GM04503 (cell line): ENCODE measurements around the gene SPTBN5.

Experiments
- DNase-seq: peaks from one replicate; pipeline ENCODE4 v3.0.0-alpha.2; 2012; ENCODE audit warnings: low read depth

Gene SPTBN5

DNA sequence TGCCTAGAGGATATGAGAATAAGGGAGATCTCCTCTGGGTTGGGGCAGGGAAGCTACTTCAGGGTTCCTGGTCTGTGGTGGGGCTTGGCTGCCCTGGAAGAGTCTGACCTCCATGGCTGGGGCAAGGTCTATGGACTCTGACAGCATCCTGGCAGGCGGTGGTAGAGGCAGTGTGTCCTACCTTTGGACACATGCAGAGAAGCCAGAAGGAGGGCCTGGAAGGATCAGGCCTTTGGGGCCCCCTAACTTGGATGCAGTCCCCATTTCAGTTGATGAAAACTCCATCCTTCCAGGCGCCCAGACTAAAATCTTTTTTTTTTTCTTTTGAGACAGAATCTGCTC lies 10.4 kb downstream of the SPTBN5 start:
- no peak for DNase-seq

DNA sequence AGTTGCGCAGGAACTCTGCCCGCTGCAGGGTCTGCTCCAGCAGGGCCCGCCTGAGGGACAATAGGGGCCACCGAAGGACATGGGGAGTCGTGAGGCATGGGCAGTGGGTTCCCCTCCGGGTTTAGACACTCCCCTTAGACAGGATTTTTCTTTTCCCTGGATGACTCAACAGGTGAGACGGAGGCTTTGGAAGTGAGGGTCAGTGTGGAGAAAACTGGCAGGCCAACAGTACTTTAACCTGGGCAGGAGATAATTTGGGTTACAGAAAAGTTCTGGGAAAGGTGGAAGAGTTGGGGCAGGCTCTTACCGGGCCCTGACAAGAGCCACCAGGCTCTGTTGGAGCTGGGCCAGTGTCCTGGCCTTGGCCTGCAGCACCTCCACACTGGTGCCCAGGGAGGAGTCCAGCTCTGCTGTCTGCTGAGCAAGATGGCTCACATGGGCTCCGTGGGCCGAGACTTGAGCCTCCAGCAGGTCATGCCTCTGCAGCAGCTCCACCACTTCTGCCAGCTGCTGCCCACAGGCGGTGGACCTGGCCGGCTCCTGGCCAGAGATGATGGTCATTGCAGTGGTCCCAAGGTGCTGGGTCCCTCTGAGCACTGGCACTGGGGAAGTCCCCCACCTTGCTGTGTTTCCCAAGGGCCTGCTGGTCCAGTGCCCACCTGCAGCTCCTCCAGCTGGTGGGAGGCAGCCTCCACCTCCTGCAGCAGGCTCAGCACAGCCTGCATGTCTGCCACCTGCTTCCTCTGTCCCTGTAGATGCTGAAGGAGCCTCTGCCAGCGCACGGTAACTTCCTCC lies 11.0 kb downstream of the SPTBN5 start:
- no peak for DNase-seq

DNA sequence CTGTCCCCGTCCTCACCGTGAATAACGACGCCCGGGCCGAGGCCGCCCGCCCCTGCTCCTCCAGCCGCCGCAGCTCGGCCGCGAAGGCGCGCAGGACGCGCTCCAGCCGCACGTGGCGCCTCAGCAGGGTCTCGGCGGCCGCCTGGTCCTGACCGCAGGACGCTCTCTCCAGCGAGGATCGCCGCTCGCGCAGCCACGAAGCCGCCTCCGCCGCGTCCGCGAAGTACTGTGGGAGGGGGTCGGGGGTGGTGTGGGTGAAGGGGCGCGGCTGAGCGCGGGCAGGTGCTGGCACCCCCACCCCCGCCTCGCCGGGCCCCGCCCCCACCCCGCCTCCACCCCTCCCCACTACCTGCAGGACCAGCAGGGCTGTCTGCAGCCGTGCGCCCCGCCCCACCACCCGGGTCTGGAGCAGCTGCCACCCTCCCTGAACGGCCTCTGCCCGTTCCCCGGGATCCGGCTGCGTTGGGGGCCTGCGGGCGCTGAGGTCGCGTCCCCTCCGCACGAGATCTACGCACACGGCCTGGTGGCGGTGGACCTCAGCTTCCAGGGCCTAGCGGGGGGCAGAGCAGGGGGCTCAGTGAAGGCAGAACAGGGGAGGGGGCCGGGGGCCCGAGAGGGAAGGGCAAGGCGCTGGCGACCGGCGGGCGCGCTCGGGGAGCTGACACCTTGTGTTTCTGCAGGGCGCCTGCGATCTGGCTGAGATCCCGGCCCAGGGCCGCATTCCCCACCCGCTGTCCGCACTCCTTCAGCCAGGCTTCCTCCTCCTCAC lies 11.7 kb downstream of the SPTBN5 start:
- no peak for DNase-seq

DNA sequence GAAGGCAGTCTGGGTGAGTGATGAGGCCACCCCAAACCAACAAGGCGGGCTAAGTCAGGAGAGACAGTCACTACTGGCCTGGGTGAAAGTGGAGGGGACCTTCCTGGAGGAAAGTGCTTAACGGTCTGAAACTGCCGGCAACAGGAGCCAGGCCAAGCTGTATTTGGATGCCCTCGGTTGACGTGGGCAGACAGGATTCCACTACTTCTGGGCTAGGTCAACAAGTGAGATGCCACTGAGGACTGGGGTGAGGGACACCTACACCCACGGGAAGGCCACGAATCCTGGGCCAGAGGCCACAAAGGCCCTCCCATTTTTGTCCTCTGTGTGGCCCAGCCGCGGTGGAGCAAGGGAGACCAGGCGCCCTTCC lies 12.3 kb downstream of the SPTBN5 start:
- no peak for DNase-seq

DNA sequence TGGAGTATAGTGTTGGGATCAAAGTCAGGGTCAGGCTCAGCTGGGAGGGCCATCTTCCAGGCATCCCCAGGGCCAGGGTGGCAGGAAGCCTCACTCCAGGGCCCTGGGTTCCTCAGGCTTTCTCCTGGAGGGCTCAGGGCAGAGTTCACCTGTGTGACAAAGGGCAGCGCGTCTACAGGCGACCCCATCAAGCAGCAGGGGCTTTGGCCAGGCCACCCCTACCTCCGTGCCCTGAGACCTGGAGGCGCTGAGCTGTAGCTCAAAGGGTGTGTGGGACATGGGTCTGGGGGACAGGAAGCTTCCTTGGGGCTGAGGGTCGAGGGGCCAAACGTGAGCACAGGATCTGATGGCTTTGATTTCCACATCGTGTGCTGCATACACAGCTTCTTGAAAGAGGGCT lies 12.8 kb downstream of the SPTBN5 start:
- no peak for DNase-seq

DNA sequence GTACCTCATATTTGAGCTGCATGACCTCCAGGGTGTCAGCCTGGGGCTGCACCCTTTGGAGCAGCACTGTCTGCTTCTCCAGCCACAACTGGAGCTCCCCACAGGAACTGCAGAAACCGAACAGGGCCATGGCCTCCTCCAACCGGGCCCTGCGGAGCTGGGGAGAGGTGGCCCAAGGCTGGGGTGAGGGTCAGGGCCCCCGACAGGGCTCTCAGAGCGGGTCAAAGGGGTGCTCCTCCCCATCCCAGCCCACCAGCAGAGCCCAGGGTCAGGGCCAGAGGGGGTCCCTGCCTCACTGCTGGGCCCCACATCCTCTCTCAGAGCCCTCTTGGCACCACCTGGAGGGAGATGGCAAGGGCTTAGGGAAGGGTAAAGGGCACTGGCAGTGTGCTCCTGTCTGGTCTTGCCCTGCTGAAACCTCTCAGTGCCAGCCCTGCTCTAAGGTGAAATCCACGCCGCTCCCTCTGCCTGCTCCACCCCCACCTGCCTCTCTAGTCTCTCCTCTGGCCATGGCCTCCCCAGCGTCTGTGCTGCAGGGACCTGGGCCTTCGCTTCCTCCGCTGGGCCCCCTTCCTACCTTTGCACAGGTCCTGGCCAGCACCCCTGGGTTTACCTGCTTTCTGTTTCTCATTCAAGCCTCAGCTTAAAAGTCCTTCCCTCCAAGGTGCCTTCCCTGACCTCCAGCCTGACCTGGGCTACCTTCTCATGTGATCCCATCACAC lies 13.5 kb downstream of the SPTBN5 start:
- no peak for DNase-seq

DNA sequence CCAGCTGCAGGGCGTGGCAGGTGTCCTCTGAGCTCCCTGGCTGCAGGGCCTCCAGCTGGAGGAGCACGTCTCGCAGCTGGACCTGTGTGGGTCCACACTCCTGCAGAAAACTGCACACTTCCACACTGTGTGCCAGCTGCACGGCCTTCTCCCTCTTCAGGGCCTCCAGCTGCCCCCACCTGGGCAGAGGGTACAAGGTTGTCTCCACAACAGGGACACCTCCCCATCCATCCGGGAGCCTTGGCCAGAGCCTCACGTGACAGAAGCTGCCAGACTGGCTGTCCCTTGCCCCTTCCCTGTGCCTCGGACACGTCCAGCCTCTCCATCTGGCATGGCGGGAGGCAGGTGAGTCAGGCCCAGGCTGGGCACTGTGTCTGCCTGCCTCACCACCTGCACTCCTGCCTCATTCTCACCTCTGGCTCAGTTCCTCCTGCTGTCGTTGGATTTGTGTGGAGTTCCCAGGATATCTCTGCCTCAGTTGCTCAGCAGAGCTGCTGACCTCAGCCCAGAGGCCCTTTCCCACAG lies 14.5 kb downstream of the SPTBN5 start:
- DNase-seq = no peak

DNA sequence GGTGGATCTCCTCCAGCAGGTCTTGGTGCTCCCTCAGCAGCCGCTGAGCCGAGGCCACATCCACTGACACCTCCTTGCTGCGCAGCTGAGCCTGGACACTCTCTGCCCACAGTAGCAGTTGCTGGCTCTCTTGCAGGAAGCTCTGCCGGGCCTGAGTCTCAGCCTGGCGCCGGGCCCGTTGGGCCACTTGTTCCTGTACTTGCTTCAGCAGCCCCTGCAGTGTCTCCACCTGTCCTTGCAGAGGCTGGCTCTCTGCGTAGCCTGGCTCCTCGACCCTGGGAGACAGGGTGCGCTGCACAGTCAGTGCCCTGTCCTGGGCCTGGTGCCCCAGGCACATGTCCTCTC lies 15.5 kb downstream of the SPTBN5 start:
- DNase-seq = no peak

DNA sequence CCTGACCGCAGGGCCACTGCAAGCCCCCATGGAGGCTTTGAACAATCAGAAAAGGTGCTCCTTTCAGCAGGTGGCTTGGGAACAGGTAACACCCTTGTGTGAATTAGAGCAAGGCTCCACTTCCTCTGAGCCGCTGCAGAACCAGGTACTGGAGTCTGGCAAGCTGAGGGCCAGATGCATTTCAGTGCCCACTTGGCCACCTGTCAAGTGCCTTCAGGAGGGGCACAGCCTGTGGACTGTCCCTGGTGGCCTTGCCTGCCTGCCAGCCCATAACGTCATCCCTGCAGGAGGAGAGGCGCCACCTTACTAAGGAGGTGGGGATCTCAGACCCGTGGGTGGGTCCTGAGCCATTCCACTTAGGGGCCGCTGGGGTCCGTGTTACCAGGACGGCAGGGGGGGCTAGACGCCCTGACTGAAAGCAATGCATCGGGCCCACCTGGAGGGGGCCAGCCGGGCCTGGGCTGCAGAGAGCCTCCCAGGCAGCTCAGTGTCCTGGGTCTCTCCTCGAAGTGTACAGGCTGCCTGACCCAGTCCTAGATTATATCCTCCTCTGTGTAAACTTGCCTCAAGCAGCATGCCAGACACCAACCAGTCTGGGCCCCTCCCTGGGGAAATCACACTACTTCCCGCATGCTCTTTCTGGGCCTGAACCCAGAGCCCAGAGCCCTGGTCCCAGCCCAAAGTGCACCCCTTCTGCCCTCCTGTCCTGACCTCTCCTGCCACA lies 16.1 kb downstream of the SPTBN5 start:
- no peak for DNase-seq

DNA sequence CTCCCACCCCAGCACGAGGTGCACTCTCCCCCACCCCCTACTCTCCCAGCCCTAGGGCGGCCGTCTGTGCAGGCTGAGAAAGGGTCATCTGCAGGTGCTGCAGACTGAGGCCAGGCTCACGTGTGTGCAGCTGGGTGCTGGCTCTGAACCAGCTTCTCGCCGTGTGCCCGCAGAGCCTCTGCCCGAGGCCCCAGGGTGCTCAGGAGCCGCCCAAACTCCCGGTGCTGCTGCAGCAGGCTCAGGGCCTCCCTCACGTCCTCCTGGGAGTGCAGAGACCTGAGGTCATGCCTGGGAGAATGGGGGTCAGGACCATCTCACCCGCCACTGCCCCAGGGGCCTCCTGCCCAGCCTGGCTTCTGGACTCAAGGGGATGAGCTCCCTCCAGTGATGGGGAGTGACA lies 17.2 kb downstream of the SPTBN5 start:
- DNase-seq = no peak

DNA sequence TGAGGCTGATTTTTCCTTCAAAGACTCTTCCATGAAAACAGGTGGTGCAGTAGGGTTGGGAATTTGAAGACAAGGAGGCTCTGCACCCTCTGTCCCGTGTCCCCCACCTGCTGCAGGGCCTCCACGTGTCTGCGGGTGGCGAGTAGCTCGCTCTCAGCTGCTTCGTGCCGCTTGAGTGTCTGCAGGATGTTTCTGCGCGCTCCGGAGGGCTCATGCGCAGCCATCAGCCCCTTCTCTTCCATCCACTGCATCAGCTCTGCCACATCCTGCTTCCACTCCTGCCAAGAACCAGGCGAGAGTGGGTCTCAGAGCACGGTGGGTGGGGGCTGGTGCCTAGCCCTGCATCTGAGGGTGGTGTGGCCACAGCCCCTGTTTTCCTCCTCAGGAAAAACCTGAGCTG lies 17.8 kb downstream of the SPTBN5 start:
- DNase-seq = no peak

DNA sequence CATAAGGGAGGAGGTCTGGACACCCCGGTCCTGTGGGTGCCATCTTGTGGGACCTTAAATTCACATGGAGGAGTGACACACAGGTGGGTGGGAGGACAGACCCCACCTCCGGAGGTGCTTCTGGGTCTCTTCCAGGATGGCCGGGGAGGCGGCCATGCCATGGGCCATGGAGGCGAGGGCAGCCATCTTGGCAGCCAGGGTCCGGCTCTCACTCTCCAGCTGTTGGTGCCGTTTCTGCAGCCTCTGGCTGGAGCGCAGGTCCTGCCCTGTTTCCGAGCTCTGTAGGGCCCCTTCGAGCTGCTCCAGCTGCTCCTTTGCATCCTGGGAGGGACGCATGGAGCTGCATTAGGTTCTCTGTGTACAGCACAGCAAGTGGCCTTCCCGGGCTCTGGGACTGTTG lies 19.1 kb downstream of the SPTBN5 start:
- no peak for DNase-seq

DNA sequence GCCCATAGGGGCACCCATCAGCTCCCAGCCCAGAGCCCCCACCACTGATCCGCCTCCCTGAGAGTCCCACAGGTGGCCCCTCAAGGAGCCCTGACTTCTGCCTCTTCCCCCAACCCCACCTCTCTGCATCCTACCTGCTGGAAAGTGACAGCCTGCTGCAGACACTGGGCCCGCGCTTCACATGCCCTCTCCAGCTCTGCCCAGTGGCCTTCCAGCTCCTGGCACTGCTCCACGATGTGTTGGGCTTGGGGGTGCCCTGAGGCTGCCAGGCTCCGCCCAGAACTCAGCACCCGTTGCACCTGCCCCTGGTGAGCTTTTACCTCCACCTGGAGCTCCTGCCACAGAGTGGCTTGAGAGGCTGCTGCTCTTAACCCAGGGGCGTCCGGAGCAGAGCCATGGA lies 20.1 kb downstream of the SPTBN5 start:
- no peak for DNase-seq

DNA sequence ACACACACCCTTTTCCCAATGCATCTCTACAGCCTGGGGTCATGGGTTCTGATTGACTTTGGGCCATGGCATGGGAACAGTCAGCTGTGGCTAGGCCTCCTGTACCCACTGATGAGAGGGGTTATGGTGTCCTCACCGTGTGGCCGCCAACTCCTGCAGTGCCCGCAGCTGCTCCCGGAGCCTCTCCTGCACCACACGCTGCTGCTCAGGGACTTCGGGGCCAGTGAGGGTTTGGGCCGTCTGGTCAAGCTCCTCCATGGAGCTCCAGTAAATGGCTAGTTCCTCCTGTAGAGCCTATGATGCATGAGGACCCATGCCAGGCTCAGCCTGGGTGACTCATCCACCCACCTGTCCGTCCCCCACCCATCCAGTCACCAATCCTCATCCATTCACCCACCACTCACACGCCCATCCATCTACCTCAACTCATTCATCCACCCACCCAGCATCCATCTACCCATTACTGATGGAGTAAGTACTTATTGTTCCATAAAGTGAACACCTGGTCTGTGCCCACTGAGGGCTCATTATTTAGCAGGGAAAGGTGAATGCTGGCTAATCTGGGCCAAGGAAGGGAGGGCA lies 21.6 kb downstream of the SPTBN5 start:
- no peak for DNase-seq

DNA sequence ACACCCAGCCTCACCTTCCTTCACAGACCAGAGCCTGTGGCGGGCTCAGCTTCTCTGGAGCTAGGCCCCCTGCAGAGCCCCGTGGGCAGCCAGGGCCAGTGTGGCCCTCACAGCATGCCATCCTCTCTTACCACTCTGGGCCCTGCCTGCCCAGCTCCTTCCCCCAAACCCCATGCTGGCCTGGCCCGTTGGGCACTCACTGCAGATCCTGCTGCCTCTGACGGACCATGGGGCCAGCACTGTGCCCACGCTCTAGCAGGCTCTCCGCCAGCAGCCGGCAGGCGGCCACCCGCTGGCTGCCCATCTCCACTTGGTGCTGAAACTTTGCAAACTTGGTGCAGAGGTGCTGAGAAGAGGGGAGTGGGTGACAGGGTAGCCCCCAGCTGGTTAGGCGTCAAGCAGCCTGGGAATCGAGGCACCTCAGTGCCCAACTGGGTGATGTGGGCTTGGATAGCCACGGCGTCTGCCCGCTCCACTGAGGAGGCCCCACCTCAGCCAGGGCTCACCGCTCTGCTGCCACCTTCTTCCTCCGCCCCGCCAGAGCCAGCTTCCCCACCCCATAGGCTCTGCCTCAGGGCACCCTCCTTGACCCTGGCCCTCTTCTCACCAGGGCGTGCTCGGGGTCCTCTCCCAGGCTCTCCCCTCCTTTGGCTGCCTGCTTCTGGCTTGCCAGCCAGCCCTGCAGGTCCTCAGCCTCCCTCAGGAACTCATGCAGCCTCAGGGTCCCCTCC lies 22.5 kb downstream of the SPTBN5 start:
- DNase-seq = no peak

DNA sequence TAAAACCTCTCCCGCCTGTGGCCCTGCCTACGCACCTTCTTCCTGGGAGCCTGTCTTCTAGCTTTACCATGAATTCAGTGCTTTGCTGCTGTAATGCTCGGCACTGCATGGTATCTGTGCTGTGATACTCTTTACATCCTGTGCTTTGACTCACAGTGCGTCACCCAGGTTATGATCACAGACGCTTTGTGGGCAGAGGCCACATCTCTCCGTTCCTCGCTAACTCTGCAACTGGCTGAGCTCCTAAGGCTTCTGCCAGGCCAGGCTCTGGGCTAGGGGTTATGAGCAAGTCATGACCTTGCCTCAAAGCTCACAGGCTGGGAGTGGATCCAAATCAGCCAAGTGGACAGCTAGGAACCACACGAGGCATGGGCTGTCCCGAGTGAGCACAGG lies 23.2 kb downstream of the SPTBN5 start:
- peak; percentile 17 for DNase-seq

DNA sequence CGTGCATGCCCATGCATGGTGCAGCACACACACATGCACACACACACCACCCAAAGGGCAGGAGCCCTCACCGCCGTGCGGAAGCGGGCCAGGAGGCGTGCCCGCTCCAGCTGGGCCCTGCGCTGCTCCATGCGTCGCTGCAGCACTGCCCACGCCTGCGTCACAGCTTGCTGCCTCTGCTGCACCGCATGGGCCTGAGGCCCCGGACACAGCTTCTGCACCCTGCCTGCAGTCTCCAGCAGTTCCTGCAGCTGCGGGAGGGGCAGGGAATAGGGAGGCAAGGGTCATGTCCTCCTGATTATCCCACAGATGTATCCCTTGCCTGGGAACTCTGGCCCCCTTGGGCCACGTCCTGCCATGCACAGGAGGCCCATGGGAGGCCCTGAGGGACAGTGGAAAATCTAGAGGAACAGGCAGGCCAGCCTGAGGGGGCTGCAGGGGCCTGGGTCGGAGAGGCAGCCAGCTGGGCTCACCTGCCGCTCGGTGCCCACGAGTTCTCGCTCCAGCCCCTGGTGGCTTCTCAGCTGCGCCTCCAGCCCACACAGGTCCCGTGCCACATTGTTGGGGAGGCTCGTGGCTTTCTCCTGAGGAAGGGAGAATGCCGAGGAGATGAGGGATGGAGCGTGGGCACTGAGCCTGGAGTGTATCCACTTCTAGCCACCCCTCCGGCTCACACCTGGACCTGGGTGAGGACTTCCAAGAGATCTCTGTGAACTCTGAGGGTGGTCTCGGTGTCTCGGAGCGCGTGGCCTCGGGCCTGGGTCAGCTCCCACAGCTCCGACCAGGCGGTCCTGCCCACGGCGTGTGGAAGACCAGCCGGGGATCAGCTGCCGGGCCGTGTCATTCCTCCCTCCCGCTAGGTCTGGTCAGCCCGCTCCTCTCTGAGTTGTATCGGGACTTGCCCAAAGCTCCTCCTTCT lies 23.8 kb downstream of the SPTBN5 start:
- DNase-seq = no peak

DNA sequence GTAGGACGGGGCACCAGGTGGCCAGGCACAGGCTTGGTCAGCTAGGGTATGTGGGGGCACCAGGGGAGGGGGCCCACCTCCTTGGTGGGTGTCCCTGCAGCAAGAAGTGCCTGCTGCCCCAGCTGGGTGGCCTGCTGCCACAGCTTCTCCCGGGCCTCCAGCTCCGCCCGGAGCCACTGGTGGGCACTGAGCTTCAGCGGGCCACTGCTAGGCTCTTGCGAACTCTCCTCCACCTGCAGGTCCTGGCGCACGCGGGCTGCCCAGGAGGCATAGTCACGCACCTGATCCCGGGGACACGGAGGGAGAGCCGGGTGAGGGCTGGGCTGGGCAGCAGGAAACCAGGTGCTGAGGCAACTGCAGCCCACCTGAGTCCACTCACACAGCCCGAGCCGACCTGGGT lies 25.5 kb downstream of the SPTBN5 start:
- DNase-seq = no peak

DNA sequence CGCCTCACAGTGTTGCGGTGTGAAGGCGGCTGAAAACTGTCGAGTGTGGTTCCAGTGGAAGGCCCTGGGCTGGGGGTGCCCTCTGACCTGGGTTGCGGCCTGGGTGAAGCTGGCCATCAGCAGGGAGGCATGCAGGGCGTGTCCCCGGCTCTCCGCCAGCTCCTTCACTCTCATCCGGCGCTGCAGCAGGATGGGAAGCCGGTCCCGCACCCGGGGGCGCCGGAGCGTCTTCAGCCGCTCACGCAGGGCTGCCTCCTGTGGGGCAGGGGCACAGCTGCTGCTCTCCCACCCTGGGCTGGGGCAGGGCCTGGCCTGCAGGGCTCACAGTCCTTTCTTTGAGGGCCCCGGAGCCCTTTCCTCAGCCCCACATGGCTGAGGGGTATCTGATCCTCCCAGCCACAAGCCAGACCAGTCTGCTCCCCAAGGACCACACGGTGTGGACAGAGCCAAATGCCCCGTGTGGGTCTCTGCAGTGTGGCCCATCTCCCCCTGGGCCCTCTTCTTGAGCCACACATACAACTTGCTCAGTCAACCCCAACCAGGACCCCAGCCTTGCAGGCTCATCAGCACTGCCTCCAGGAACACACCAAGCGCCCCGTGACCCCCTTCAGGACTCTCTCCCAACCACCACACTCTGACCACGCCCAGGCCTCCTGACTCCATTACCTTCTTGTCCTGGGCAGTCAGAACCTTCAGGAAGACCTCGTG lies 26.8 kb downstream of the SPTBN5 start:
- no peak for DNase-seq

DNA sequence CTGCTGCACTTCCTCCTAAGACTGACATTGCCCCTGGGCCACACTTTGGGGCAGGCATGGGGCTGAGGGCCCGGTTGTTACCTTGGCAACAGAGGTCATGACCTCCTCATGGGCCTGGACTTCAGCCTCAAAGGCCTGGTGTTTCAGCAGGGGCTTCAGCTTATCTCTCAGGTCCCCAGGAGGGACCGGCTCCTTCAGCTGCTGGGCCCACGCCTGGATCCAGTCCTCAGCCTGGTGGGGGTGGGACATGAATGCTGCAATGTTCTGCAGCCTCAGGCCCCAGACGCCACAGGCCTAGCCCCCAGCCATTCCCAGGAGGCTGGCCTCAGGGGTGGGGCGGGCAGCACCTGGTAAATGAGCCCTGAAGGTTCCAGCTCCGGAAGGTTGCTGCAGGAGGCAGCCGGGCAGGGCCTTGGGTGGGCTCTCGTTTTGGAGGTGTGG lies 27.6 kb downstream of the SPTBN5 start:
- no peak for DNase-seq
